A549 treated with ZK216348 at 1 μM for 4 hours (cell line): Measurements from ENCODE around the gene FIS1. TPM values are rescaled to one million over a fixed set of nuclear protein-coding genes. Genes with fewer than 3 reads are reported as not detected.

Experiments
- total RNA-seq: library from RNA; stranded (reverse); fragments of 200-300 nt; extraction: Qiagen RNA extraction; gene quantifications from 5 replicates; pipeline ENCODE4 v1.2.3, GENCODE V29; 2022; ENCODE audit warnings: low read depth

FIS1 gene
- total RNA-seq: 113 to 155 TPM (median 140 TPM) in 5 replicates

DNA sequence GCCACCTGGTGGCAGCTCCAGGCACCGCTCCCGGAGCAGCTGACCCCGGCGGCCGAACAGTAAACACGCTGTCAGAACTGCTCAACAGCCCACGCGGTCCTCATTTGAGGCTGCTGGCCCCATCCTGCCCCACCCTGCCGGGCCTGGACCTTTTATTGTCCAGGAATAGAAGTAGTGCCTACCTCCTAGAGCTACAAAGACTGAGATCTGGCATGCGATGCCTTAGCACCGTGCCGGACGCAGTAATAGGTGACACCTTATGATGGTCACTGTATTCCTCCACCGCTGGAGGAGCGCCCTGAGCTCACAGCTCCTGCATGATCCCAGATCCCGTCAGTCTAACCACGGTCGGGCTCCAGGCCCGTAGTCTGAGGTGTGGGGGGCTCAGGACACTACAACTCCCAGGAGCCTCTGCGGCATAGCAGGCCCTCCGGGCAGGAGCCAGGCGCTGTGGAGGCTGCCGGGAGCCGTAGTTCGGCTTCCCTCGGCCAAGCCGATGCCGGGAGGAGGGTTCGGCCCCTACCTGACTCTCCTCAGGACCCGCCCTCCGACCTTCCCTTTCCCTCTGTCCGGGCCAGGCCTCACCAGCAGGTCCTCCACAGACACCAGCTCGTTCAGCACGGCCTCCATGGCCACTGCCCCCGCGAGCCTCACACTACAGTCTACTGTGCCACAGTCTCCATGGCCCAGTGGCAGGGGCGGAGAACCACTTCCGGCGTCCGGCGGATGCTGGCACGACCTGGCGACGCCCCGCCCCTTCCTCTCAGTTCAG lies at the start of gene FIS1:
Gene FIS1 (minus strand): TSS at position 707 of the 772 bp plus-strand sequence. CDS start 77 bp downstream, at position 630.

DNA sequence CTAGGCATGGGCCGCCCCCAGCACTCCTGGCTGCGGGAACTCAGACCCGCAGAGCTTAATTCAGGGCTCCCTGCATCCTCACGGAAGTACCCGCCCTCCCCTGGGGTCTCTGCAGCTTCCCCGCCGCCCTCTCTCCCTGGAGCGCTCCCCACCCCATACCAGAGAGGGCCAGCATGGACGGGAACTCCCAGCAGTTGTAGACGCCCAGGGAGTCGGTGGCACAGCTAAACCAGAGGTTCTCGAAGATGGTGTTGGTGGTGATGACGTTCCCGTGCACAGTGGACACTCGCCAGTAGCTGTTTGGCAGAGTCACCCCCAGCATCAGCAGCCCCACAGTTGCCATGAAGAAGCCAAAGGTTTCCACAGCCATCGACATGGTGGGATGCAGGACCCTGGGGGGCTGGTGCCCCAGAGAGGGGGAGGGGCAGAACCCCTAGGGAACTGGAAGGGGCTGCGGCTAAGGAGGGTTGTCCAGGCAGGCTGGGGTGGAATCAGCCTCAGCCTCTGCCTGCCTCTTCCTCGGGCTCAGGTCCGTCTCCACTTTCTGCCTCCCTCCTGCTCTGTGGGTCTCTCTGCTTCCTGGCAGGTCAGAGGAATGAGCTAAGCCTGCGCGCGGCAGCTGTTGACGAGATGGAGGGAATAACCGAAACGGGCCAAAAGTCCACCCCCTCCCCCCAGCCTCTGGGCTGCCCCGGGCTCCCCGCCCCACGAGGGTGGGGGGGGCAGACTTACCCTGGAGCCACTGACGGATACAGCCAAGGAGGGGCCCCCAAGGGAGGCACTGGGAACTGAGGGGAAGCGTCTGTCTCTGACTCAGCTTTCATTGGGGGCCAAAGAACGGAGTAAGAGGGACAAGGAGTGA lies 7.4 kb downstream of the FIS1 start, which contains the start of gene CLDN15:
Gene CLDN15 (minus strand): TSS at position 597 of the 862 bp plus-strand sequence. CDS start 221 bp downstream, at position 376.

GRCh38 chr7:101217388-101218235 lies 27.3 kb downstream of the FIS1 start, which contains the start of the genes PLOD3 and ZNHIT1:
PLOD3 (minus strand) TSS chr7:101217581; CDS start chr7:101217274, 307 bp downstream.
ZNHIT1 (plus strand) TSS chr7:101218165; CDS start chr7:101218196, 31 bp downstream.

DNA sequence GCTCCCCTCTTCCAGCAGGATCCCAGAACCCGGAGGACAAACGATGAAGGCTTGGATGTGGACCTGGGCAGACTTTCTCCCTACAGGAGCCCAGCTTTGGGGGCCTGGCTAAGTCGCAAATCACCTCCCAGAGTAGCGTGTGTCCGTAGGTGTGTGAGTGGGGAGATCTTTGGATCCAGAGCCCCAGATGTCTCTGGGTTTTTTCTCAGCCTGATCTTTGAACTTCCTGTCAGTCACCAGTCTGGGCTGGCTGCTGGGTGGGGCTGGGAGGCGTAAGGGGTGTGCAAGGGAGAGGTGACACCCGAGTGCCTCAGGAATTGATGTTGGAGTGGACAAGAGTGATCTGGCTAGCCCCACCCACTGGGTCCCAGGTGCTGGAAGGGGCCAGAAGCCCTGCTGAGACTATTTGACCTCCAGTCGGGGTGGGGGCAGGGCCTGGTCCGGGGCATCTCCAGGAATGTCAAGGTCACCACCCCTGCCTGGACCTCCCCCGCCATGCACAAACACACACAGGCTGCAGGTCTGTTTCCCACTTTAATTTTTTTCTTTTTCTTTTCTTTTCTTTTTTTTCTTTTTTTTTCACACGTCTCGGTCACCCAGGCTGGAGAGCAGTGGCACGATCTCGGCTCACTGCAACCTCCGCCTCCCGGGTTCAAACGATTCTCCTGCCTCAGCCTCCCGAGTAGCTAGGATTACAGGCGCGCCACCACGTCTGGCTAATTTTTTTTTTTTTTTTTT lies 43.9 kb downstream of the FIS1 start, which contains the start of gene MOGAT3:
Gene MOGAT3 (minus strand): TSS at position 175 of the 738 bp plus-strand sequence. CDS start 182 bp downstream, outside the sequence.

Other genes starting within 250 kb of the FIS1 start
- gene MUC17, start 225.0 kb downstream of the FIS1 start, total RNA-seq: 0.01 to 0.30 TPM (median 0.02 TPM) in 5 replicates
- 8.6 to 18.6 TPM (median 14.5 TPM) in 5 replicates for gene TRIM56, start 159.6 kb downstream of the FIS1 start, total RNA-seq
- gene SERPINE1, start 118.0 kb downstream of the FIS1 start, total RNA-seq: 1,301 to 1,792 TPM (median 1,475 TPM) in 5 replicates
- 133 to 146 TPM (median 140 TPM) in 5 replicates for gene AP1S1, start 90.6 kb downstream of the FIS1 start, total RNA-seq
- gene VGF, start 79.5 kb downstream of the FIS1 start, total RNA-seq: 8.9 to 26.8 TPM (median 17.5 TPM) in 5 replicates
- gene NAT16, start 64.8 kb downstream of the FIS1 start, total RNA-seq: 0.13 to 0.29 TPM (median 0.22 TPM) in 5 replicates
- not detected in 5 replicates for gene MOGAT3, start 44.0 kb downstream of the FIS1 start, total RNA-seq
- 66.1 to 89.3 TPM (median 85.4 TPM) in 5 replicates for gene PLOD3, start 27.5 kb downstream of the FIS1 start, total RNA-seq
- 63.7 to 98.7 TPM (median 88.6 TPM) in 5 replicates for gene ZNHIT1, start 26.9 kb downstream of the FIS1 start, total RNA-seq
- gene CLDN15, start 7.3 kb downstream of the FIS1 start, total RNA-seq: 6.5 to 14.6 TPM (median 12.5 TPM) in 5 replicates
- 50.6 to 55.2 TPM (median 52.1 TPM) in 5 replicates for gene IFT22, start 76.7 kb upstream of the FIS1 start, total RNA-seq
- 0.18 to 0.62 TPM (median 0.44 TPM) in 5 replicates for gene COL26A1, start 117.8 kb upstream of the FIS1 start, total RNA-seq